Adrenal gland (tissue), 5 donors: ENCODE data around the gene NOS3.

Experiments
- POLR2A ChIP-seq, 2 donors: fragments of 450-650 bp; IDR thresholded peaks; one replicate each; pipeline ENCODE4 v1.6.1; 2017; ENCODE audit warnings: antibody characterized with exemption in 2 of 2, mild to moderate bottlenecking in 2 of 2, moderate library complexity in 1 of 2
- TF ChIP-seq, protein P1 (sequence below), 6 experiments: fragments of 450-650 bp in 4 of 6; fragments of 200-600 bp in 2 of 6; sonication (generic) in 1 of 6; IDR thresholded peaks; 1 replicate in 5 of 6; 2 replicates in 1 of 6; pipeline versions ENCODE4 v1.5.1 to v1.8.0; 2016 to 2021; ENCODE audit warnings: antibody characterized with exemption in 6 of 6, mild to moderate bottlenecking in 2 of 6, moderate library complexity in 1 of 6
- donor health status: DM: no; HTN: no; CAD: no.

DNA sequence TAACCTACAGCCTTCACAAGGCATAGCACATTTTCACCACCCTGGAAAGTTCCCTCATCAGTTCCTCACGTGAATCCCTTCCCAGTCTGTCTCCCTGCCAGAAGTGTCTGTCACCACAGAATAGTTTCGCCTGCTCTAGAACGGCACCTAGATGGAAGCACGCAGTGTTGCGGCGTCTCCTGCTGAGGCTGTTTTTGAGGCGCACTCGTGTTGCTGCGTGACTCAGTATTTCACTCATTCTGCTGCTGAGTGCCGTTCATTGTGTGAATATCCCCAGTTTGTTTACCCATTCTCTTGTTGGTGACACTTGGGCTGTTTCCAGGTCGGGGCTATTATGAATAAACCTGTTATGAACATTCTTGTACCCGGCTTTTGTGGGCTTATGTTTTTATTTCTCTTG, 12.8 kb downstream of the NOS3 start:
- TF ChIP-seq, protein P1, sequence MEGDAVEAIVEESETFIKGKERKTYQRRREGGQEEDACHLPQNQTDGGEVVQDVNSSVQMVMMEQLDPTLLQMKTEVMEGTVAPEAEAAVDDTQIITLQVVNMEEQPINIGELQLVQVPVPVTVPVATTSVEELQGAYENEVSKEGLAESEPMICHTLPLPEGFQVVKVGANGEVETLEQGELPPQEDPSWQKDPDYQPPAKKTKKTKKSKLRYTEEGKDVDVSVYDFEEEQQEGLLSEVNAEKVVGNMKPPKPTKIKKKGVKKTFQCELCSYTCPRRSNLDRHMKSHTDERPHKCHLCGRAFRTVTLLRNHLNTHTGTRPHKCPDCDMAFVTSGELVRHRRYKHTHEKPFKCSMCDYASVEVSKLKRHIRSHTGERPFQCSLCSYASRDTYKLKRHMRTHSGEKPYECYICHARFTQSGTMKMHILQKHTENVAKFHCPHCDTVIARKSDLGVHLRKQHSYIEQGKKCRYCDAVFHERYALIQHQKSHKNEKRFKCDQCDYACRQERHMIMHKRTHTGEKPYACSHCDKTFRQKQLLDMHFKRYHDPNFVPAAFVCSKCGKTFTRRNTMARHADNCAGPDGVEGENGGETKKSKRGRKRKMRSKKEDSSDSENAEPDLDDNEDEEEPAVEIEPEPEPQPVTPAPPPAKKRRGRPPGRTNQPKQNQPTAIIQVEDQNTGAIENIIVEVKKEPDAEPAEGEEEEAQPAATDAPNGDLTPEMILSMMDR (IDR thresholded peaks at IDR 0.05) = no peak
- no peak for TF ChIP-seq POLR2A (IDR thresholded peaks at IDR 0.05)
